Lower leg skin (tissue), 4 donors: ENCODE data around the gene JKAMP. TPM values are rescaled to one million over a fixed set of nuclear protein-coding genes. Genes with fewer than 3 reads are reported as not detected.

ENCODE experiments used
- DNase-seq, 2 donors: peaks; one replicate each; pipeline ENCODE4 v3.0.0-alpha.2; 2019; ENCODE audit warnings: low spot score in 2 of 2
- H3K4me3 ChIP-seq: fragments of 200-600 bp; sonication (generic); 2 replicates; pipeline ENCODE4 v1.5.1; 2017; ENCODE audit warnings: mild to moderate bottlenecking, low read depth; ENCODE audit not compliant: poor library complexity, severe bottlenecking
- POLR2A ChIP-seq, 2 donors: fragments of 450-650 bp; IDR thresholded peaks; one replicate each; pipeline ENCODE4 v1.6.1; 2016 to 2017; ENCODE audit warnings: antibody characterized with exemption in 2 of 2, mild to moderate bottlenecking in 1 of 2, moderate library complexity in 1 of 2
- WGBS, 2 donors: methylation state at CpG; one replicate each; pipeline ENCODE4 v1.1.5; 2018; 5-methylcytosine and 5-hydroxymethylcytosine counted together
- intact Hi-C: fragments of 100-400 bp; cut with DNase I; formaldehyde crosslinking; loops from one replicate; pipeline ENCODE4 v1.15.0; 2023; ENCODE audit warnings: low total_unique reads
- total RNA-seq, 4 donors: library from RNA; depleted of rRNA; stranded (reverse); fragments of >200 nt; gene quantifications; one replicate each; pipeline ENCODE4 v1.1.0, GENCODE V29; 2016
- TF ChIP-seq, protein P1 (sequence below), 3 donors: fragments of 450-650 bp; IDR thresholded peaks; one replicate each; pipeline ENCODE4 v1.5.1; 2016; ENCODE audit warnings: antibody characterized with exemption in 3 of 3, mild to moderate bottlenecking in 3 of 3, moderate library complexity in 2 of 3

Gene JKAMP
- total RNA-seq, 4 donors from 2014 or later, result 37.0 to 62.5 (median 47.6) TPM

DNA sequence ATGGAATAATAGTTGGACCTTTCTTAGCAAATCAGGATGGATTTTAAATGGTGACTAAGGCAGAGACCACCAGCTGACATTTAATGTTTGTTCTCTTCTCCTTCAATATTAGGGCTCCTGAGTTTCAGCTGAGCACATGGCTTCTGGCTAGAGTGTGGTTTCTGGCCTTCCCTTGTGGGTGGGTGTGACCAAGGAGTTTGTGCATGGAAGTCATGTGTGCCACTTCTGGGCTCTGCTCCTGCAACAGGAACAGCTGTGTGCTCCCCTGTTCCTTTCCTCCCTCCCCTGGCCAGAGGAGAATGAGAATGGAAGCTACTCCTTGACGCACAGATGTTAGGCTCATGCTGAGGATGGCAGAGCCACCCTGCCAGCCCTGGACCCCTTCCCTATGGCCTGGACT, 48.1 kb downstream of the JKAMP start:
- no peak for TF ChIP-seq POLR2A (IDR thresholded peaks at IDR 0.05)
- TF ChIP-seq, protein P1, sequence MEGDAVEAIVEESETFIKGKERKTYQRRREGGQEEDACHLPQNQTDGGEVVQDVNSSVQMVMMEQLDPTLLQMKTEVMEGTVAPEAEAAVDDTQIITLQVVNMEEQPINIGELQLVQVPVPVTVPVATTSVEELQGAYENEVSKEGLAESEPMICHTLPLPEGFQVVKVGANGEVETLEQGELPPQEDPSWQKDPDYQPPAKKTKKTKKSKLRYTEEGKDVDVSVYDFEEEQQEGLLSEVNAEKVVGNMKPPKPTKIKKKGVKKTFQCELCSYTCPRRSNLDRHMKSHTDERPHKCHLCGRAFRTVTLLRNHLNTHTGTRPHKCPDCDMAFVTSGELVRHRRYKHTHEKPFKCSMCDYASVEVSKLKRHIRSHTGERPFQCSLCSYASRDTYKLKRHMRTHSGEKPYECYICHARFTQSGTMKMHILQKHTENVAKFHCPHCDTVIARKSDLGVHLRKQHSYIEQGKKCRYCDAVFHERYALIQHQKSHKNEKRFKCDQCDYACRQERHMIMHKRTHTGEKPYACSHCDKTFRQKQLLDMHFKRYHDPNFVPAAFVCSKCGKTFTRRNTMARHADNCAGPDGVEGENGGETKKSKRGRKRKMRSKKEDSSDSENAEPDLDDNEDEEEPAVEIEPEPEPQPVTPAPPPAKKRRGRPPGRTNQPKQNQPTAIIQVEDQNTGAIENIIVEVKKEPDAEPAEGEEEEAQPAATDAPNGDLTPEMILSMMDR (IDR thresholded peaks at IDR 0.05), result no peak
- 81 to 92% methylated on average over 1 of the region's 1 CpG for WGBS, 2 donors
- intact Hi-C loops, result no loop called here
- DNase-seq, result no peak
- no peak overlapping the region for H3K4me3 ChIP-seq

DNA sequence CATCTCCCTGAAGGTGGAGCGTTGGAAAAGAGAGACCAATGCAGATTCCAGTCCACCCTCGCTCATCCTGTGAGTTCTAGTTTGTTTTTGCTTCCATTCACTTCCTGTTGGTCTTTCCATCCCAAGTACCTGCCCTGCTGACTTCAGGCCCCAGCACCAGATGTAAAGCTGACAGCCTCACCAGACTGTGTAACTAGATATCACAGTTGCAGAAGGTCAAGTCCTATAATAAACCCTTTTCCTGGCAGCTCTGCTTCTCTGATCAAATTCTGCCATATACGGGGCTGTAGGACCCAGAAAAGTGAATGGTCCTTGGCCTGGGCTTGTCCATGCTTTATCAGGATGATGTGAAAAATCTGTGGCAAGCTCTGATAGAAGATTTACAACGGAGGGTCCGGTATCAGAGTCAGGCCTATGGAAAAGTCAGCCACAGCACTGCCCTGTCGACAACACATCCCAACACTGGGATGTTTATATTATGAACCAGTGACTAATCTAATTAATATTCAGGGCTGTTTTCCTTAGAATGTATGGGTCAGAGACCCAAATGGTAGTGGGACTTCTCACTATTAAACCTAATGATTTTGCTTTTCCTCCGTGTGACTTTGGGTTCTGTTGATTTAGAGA, 50.2 kb downstream of the JKAMP start:
- DNase-seq, result no peak
- no peak overlapping the region for H3K4me3 ChIP-seq
- intact Hi-C loops, result no loop called here
- TF ChIP-seq, protein P1 (IDR thresholded peaks at IDR 0.05), result no peak
- no peak for TF ChIP-seq POLR2A (IDR thresholded peaks at IDR 0.05)
- WGBS, 2 donors, result 72 to 81% methylated on average over 7 of the region's 7 CpGs

DNA sequence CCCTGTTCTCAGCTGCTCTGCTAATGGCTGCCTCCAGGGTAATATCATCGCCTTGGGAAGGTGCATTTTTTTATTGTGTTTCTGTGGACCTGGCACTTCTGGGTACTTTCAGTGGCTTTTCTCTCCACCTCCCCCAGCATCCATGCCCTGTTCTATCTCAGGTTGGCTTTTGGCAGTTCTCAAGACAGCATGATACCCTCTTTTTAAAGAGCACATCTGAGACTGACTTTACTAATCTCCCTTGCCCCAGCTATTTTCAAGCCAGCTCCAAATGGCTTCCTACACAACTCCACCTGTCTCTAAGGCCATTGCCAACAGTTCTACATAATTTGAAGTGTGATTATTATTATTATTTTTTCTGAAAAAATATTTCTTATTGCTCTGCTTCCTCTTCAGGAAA, 53.2 kb downstream of the JKAMP start:
- DNase-seq, result no peak
- TF ChIP-seq, protein P1 (IDR thresholded peaks at IDR 0.05), result no peak
- no peak for TF ChIP-seq POLR2A (IDR thresholded peaks at IDR 0.05)
- H3K4me3 ChIP-seq, result no peak overlapping the region
- intact Hi-C loops, result no loop called here
- WGBS, 2 donors, result 78 to 86% methylated on average over 1 of the region's 1 CpG

DNA sequence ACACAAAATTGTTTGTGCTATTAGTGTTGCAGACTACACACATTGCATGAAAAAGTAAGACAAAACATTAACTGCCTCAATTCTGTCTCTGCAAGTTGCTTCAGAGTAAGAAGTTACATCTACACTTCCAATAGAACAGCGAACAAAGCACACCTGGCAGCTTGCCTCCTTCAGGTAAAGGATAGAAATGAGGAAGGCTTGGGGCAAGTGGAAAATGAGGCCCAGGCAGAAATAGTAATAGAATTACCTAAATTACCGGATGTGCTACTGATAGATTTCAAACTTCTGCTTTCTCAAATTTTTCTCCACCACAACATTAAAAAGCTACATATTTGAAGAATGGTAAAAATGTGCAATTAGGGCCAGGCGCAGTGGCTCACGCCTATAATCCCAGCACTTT, 54.6 kb downstream of the JKAMP start:
- H3K4me3 ChIP-seq, result no peak overlapping the region
- TF ChIP-seq, protein P1 (IDR thresholded peaks at IDR 0.05), result no peak
- no peak for TF ChIP-seq POLR2A (IDR thresholded peaks at IDR 0.05)
- 61 to 83% methylated on average over 4 of the region's 4 CpGs for WGBS, 2 donors
- intact Hi-C loops, result no loop called here
- DNase-seq, result no peak

DNA sequence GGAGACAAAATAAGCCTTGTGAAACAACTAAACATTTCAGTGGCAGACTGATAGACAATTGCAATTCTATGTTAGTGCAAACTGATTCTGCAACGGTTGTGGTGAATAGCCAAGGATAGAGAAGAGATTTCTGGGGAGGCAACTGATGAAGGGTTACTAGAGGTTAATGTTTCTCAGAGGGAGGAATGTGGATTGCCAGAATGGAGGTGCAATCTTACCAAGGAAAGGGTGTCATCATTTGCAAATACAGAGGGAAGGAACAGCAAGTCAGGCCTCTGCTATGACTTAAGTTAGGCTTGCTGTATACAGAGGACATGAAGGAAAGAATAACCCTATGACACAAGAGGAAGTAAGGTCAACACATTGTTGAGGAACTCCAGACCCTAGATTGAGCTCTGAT, 56.5 kb downstream of the JKAMP start:
- DNase-seq, result no peak
- no peak for TF ChIP-seq POLR2A (IDR thresholded peaks at IDR 0.05)
- TF ChIP-seq, protein P1 (IDR thresholded peaks at IDR 0.05), result no peak
- intact Hi-C loops, result no loop called here
- H3K4me3 ChIP-seq, result no peak overlapping the region
- 42 to 57% methylated on average over 1 of the region's 1 CpG for WGBS, 2 donors

DNA sequence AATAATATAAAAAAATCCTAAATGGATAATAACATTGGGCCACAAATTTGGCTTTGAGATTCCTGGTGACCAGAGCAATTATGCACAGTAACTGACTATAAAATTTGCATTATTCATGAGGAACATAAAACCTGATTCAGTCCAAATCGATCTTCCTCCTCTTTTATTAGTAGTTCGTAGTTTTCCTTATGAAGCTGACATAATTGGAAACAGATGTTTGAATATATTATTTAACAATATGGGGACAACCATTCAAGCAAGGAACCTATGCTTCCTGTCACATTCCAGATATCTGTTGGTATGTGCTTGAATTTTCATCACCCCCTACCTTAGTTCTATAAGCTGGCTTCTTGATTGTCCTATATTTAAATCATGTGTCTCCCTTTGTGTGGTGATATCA, 57.4 kb downstream of the JKAMP start:
- 54 to 72% methylated on average over 2 of the region's 2 CpGs for WGBS, 2 donors
- intact Hi-C loops, result no loop called here
- DNase-seq, result no peak
- TF ChIP-seq POLR2A (IDR thresholded peaks at IDR 0.05), result no peak
- TF ChIP-seq, protein P1 (IDR thresholded peaks at IDR 0.05), result no peak
- H3K4me3 ChIP-seq, result no peak overlapping the region
